H9 (cell line): ENCODE measurements around the gene KIF24. TPM values are rescaled to one million over a fixed set of nuclear protein-coding genes. Genes with fewer than 3 reads are reported as not detected.

ENCODE experiments used
- DNase-seq: peaks from one replicate; pipeline ENCODE4 v3.0.0-alpha.2; 2017
- H2AFZ ChIP-seq: one replicate; pipeline ENCODE4 v1.6.1; 2013; ENCODE audit warnings: mild to moderate bottlenecking, low read length, control low read depth, moderate library complexity
- H2AK5ac ChIP-seq: 2 replicates; pipeline ENCODE4 v1.6.1; 2013; ENCODE audit warnings: low read length, control low read depth, mixed read lengths; ENCODE audit not compliant: insufficient read length
- H2BK120ac ChIP-seq: one replicate; pipeline ENCODE4 v1.6.1; 2013; ENCODE audit warnings: low read depth, mild to moderate bottlenecking, low read length, control low read depth, inconsistent platforms; ENCODE audit not compliant: poor library complexity, severe bottlenecking
- H2BK12ac ChIP-seq: 2 replicates; pipeline ENCODE4 v1.6.1; 2013; ENCODE audit warnings: low read length, control low read depth, mixed read lengths, low read depth; ENCODE audit not compliant: insufficient read length
- H2BK15ac ChIP-seq: 2 replicates; pipeline ENCODE4 v1.6.1; 2013; ENCODE audit warnings: low read depth, low read length, control low read depth
- H2BK20ac ChIP-seq: one replicate; pipeline ENCODE4 v1.6.1; 2013; ENCODE audit warnings: low read depth, mild to moderate bottlenecking, low read length, control low read depth, inconsistent platforms; ENCODE audit not compliant: poor library complexity, severe bottlenecking
- H2BK5ac ChIP-seq: 2 replicates; pipeline ENCODE4 v1.6.1; 2013; ENCODE audit warnings: low read length, control low read depth, mixed read lengths; ENCODE audit not compliant: insufficient read length
- H3K14ac ChIP-seq: 2 replicates; pipeline ENCODE4 v1.6.1; 2013; ENCODE audit warnings: low read length, control low read depth; ENCODE audit not compliant: insufficient read depth
- H3K18ac ChIP-seq: 2 replicates; pipeline ENCODE4 v1.6.1; 2013; ENCODE audit warnings: low read depth, mild to moderate bottlenecking, mixed read lengths, low read length, control low read depth; ENCODE audit not compliant: insufficient read length
- H3K23ac ChIP-seq: 2 replicates; pipeline ENCODE4 v1.6.1; 2013; ENCODE audit warnings: low read length, control low read depth, mixed read lengths, low read depth; ENCODE audit not compliant: insufficient read length
- H3K23me2 ChIP-seq: 2 replicates; pipeline ENCODE4 v1.6.1; 2013; ENCODE audit warnings: low read depth, mild to moderate bottlenecking, mixed read lengths, low read length, control low read depth; ENCODE audit not compliant: insufficient read length, poor library complexity, severe bottlenecking
- H3K27ac ChIP-seq: 2 replicates; pipeline ENCODE4 v1.5.1; 2013; ENCODE audit warnings: low read length, control low read depth, mixed read lengths, low read depth; ENCODE audit not compliant: insufficient read length
- H3K27me3 ChIP-seq: 2 replicates; pipeline ENCODE4 v1.6.1; 2013; ENCODE audit warnings: low read length, control low read depth, inconsistent platforms; ENCODE audit not compliant: insufficient read depth
- H3K4ac ChIP-seq: 2 replicates; pipeline ENCODE4 v1.6.1; 2013; ENCODE audit warnings: low read depth, mild to moderate bottlenecking, control low read depth, inconsistent platforms, low read length, moderate library complexity
- H3K4me1 ChIP-seq: 2 replicates; pipeline ENCODE4 v1.6.1; 2013; ENCODE audit warnings: low read length, control low read depth, inconsistent platforms; ENCODE audit not compliant: insufficient read depth
- H3K4me2 ChIP-seq: 2 replicates; pipeline ENCODE4 v1.6.1; 2013; ENCODE audit warnings: low read length, control low read depth, mixed read lengths; ENCODE audit not compliant: insufficient read length, insufficient read depth
- H3K56ac ChIP-seq: 2 replicates; pipeline ENCODE4 v1.6.1; 2013; ENCODE audit warnings: low read depth, mild to moderate bottlenecking, mixed read lengths, low read length, control low read depth; ENCODE audit not compliant: insufficient read length
- H3K79me1 ChIP-seq: 2 replicates; pipeline ENCODE4 v1.6.1; 2013; ENCODE audit warnings: low read depth, mild to moderate bottlenecking, moderate library complexity, low read length, control low read depth, inconsistent platforms; ENCODE audit not compliant: insufficient read depth, poor library complexity, severe bottlenecking
- H3K79me2 ChIP-seq: 2 replicates; pipeline ENCODE4 v1.6.1; 2013; ENCODE audit warnings: low read length, control low read depth, inconsistent platforms; ENCODE audit not compliant: insufficient read depth
- H3K9ac ChIP-seq: 2 replicates; pipeline ENCODE4 v1.6.1; 2013; ENCODE audit warnings: low read length, control low read depth, mixed read lengths; ENCODE audit not compliant: insufficient read length; ENCODE audit errors: extremely low read depth
- H3K9me3 ChIP-seq: one replicate; pipeline ENCODE4 v1.6.1; 2013; ENCODE audit warnings: low read depth, low read length, inconsistent platforms; ENCODE audit not compliant: control insufficient read depth
- H3T11ph ChIP-seq: one replicate; pipeline ENCODE4 v1.6.1; 2013; ENCODE audit warnings: mild to moderate bottlenecking, low read length, control low read depth, inconsistent platforms
- H4K20me1 ChIP-seq: one replicate; pipeline ENCODE4 v1.6.1; 2013; ENCODE audit not compliant: control insufficient read depth, insufficient read length, insufficient read depth
- H4K5ac ChIP-seq: 2 replicates; pipeline ENCODE4 v1.6.1; 2013; ENCODE audit warnings: low read depth, mild to moderate bottlenecking, mixed read lengths, low read length, control low read depth; ENCODE audit not compliant: insufficient read length
- H4K8ac ChIP-seq: replicated peaks from 2 replicates; pipeline ENCODE4 v1.6.1; 2013; ENCODE audit warnings: low read length, control low read depth, mixed read lengths, low read depth; ENCODE audit not compliant: insufficient read length
- H4K91ac ChIP-seq: 2 replicates; pipeline ENCODE4 v1.6.1; 2013; ENCODE audit warnings: low read depth, mild to moderate bottlenecking, moderate library complexity, mixed read lengths, low read length, control low read depth; ENCODE audit not compliant: insufficient read length
- H3K27ac Mint-ChIP-seq, 3 experiments: 2 replicates in 2 of 3; 3 replicates in 1 of 3; pipeline ENCODE4 v1.8.0; 2020 to 2021; ENCODE audit warnings: mixed read lengths in 3 of 3, mild to moderate bottlenecking in 1 of 3, moderate library complexity in 1 of 3
- H3K27me3 Mint-ChIP-seq: 2 replicates; pipeline ENCODE4 v1.8.0; 2021; ENCODE audit warnings: low read depth, mild to moderate bottlenecking, moderate library complexity, mixed read lengths
- H3K36me3 Mint-ChIP-seq, 3 experiments: 2 replicates in 2 of 3; 3 replicates in 1 of 3; pipeline ENCODE4 v1.8.0; 2020 to 2021; ENCODE audit warnings: low read depth in 3 of 3, mixed read lengths in 3 of 3; ENCODE audit not compliant: insufficient read depth in 1 of 3
- H3K4me1 Mint-ChIP-seq, 2 experiments: 2 replicates each; pipeline ENCODE4 v1.8.0; 2020; ENCODE audit warnings: mixed read lengths in 2 of 2
- H3K4me3 Mint-ChIP-seq, 2 experiments: 2 replicates in 1 of 2; 3 replicates in 1 of 2; pipeline ENCODE4 v1.8.0; 2020 to 2021; ENCODE audit warnings: mild to moderate bottlenecking in 2 of 2, mixed read lengths in 2 of 2, moderate library complexity in 1 of 2
- H3K9me3 Mint-ChIP-seq, 2 experiments: 2 replicates in 1 of 2; 3 replicates in 1 of 2; pipeline ENCODE4 v1.8.0; 2020; ENCODE audit warnings: mild to moderate bottlenecking in 2 of 2, mixed read lengths in 2 of 2, moderate library complexity in 1 of 2
- CTCF ChIP-seq: fragments of 200-600 bp; sonication (generic); conservative IDR thresholded peaks from 3 replicates; pipeline ENCODE4 v1.8.0; 2021; ENCODE audit warnings: antibody characterized with exemption, mild to moderate bottlenecking
- WGBS: extraction: QIAGEN DNeasy Blood & Tissue Kit; methylation state at CpG from one replicate; pipeline ENCODE4 v1.1.7; 2013; ENCODE audit warnings: missing lambda C conversion rate, low lambda C conversion rate, mixed read lengths; ENCODE audit not compliant: insufficient read length; ENCODE audit errors: extremely low coverage; 5-methylcytosine and 5-hydroxymethylcytosine counted together
- total RNA-seq: library from RNA; stranded (reverse); gene quantifications from 2 replicates; pipeline ENCODE4 v1.2.1, GENCODE V29; 2021

Gene KIF24
- total RNA-seq, 1 experiment from 2014 or later: 4.0 TPM

DNA sequence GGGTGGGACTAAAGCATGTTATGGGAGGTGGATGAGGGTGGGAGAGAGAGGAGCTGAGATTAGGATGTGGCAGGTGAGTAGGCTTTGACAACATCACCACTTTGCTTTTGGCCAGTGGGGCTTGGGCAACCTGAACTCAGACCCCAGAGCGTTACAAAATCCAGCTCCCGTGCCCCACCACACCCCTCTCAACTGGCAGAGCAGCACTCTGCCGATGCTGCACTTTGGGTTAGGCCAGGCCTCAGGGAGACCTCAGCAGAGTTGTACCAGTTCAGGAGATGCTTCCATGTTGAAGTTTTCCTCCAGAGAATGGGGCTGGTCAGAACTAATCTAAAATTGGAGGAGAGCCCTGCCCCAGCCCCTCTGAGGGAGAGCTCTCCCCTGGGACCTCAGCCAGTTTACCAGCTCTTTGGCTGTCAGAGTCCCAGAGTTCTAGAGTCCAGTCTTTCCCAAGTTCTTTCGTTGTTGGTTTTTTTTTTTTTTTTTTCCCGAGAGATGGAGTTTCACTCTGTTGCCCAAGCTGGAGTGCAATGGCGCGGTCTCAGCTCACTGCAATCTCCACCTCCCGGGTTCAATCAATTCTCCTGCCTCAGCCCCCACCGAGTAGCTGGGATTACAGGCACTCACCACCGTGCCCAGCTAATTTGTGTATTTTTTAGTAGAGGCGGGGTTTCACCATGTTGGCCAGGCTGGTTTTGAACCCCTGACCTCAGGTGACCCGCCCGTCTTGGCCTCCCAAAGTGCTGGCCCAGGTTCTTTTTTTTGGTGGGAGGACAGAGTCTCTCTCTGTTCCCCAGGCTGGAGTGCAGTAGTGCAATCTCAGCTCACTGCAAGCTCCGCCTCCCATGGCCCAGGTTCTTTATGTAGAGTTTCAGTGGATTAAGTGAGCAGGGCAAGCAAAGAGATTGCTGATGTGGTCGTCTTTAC lies 18.1 kb upstream of the KIF24 start:
- H3K27me3 Mint-ChIP-seq: no peaks in the 10 kb centered on the region

More for the DNA sequence above, 18.1 kb upstream of the KIF24 start:
- Mint-ChIP-seq H3K36me3 (peaks cover 0 to 19% (median 18%) of the 10 kb centered on the region in 3 experiments; a peak in 5 of 7 replicates), H3K4me1 (peaks cover 15 to 20% of the 10 kb centered on the region in 2 experiments), H3K9me3 (no peaks in the 10 kb centered on the region), H3K27ac (peak overlapping the region in 1 of 3 experiments; percentile 55; a peak in 1 of 7 replicates), H3K4me3 (no peak overlapping the region)
- no peaks in the 10 kb centered on the region for H3K4me1 ChIP-seq
- H3K27me3 ChIP-seq: no peaks in the 10 kb centered on the region; the same call in 1 of the 2 replicates
- H3K9me3 ChIP-seq: no peaks in the 10 kb centered on the region
- H3K23ac ChIP-seq: no peak overlapping the region
- DNase-seq: no peak
- no peak overlapping the region for H4K8ac ChIP-seq
- no peak overlapping the region for H2BK15ac ChIP-seq
- H4K20me1 ChIP-seq: no peaks in the 10 kb centered on the region
- no peak overlapping the region for H2BK5ac ChIP-seq
- no CpG with 5 or more reads among the region's 15 CpGs for WGBS
- H3K27ac ChIP-seq: no peak overlapping the region
- no peak overlapping the region for H4K5ac ChIP-seq
- H3K4me2 ChIP-seq: no peak overlapping the region
- no peak overlapping the region for H2BK120ac ChIP-seq
- no peak overlapping the region for H2AK5ac ChIP-seq
- H3K23me2 ChIP-seq: no peaks in the 10 kb centered on the region
- H3K79me2 ChIP-seq: no peaks in the 10 kb centered on the region
- H3K79me1 ChIP-seq: no peaks in the 10 kb centered on the region
- no peak overlapping the region for H2BK12ac ChIP-seq
- no peak overlapping the region for H3K9ac ChIP-seq
- H3T11ph ChIP-seq: no peak overlapping the region
- no peak overlapping the region for H3K18ac ChIP-seq
- no peak overlapping the region for H2AFZ ChIP-seq
- no peak for TF ChIP-seq CTCF
- H3K56ac ChIP-seq: no peak overlapping the region
- H4K91ac ChIP-seq: no peak overlapping the region
- H3K14ac ChIP-seq: no peak overlapping the region
- H2BK20ac ChIP-seq: no peak overlapping the region
- no peak overlapping the region for H3K4ac ChIP-seq
